ENCODE data around the gene HCN2.
"Not testable (repeated sequence)": the region's sequence is repeated elsewhere in the genome, so short reads cannot be mapped to it uniquely, and the experiment has no call there.

DNA sequence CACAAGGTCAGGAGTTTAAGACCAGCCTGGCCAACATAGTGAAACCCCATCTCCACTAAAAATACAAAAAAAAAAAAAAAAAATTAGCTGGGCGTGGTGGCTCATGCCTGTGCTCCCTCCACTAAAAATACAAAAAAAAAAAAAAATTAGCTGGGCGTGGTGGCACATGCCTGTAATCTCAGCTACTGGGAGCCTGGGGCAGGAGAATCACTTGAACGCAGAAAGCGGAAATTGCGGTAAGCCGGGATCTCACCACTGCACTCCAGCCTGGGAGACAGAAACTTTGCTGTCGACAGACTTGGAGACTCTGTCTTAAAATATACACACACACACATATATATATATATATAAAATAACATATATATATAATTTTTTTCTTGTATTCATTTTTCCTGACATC lies 36.9 kb downstream of the HCN2 start:
- TF ChIP-seq NFIC (IDR thresholded peaks at IDR 0.05; ENCODE audit: borderline replicate concordance); ELF1 (IDR thresholded peaks at IDR 0.05); EZH2phosphoT487 (IDR thresholded peaks at IDR 0.05; ENCODE audit: borderline replicate concordance, low read depth); TAF1 (IDR thresholded peaks at IDR 0.05; ENCODE audit: borderline replicate concordance, low read depth, low read length); REST (IDR thresholded peaks at IDR 0.05; ENCODE audit: low read depth, low read length); RFX5 (IDR thresholded peaks at IDR 0.05; ENCODE audit: low read length); JUND (IDR thresholded peaks at IDR 0.05); POLR2AphosphoS5 (IDR thresholded peaks at IDR 0.05; ENCODE audit: low read depth, low read length): not testable (repeated sequence)
- TF ChIP-seq, protein P1, sequence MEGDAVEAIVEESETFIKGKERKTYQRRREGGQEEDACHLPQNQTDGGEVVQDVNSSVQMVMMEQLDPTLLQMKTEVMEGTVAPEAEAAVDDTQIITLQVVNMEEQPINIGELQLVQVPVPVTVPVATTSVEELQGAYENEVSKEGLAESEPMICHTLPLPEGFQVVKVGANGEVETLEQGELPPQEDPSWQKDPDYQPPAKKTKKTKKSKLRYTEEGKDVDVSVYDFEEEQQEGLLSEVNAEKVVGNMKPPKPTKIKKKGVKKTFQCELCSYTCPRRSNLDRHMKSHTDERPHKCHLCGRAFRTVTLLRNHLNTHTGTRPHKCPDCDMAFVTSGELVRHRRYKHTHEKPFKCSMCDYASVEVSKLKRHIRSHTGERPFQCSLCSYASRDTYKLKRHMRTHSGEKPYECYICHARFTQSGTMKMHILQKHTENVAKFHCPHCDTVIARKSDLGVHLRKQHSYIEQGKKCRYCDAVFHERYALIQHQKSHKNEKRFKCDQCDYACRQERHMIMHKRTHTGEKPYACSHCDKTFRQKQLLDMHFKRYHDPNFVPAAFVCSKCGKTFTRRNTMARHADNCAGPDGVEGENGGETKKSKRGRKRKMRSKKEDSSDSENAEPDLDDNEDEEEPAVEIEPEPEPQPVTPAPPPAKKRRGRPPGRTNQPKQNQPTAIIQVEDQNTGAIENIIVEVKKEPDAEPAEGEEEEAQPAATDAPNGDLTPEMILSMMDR (IDR thresholded peaks at IDR 0.05) = not testable (repeated sequence)
- TF ChIP-seq, protein P2, sequence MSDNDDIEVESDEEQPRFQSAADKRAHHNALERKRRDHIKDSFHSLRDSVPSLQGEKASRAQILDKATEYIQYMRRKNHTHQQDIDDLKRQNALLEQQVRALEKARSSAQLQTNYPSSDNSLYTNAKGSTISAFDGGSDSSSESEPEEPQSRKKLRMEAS (IDR thresholded peaks at IDR 0.05; ENCODE audit: low read depth) = not testable (repeated sequence)
